ENCODE data around the gene APBB2. TPM values are rescaled to one million over a fixed set of nuclear protein-coding genes. Genes with fewer than 3 reads are reported as not detected.
A peak's percentile ranks its signal among the peaks of the same experiment; 100 is the strongest.

Gene APBB2
- total RNA-seq, 1 donor from 2014 or later: 23.5 TPM

GRCh38 chr4:41144040-41144379, 70.3 kb downstream of the APBB2 start:
- intact Hi-C loops (cut with micrococcal nuclease): no loop called here
- Histone ChIP-seq H3K9me3 (replicated peaks) (no peaks in the 10 kb centered on the region), H3K27ac (replicated peaks) (peak overlapping the region; percentile 88), H3K27me3 (ENCODE audit: low read depth) (no peaks in the 10 kb centered on the region), H3K4me1 (peaks cover 76% of the 10 kb centered on the region), H3K36me3 (peaks cover 4% of the 10 kb centered on the region), H3K4me3 (peak overlapping the region; percentile 10)
- no peak for DNase-seq
- no peak for TF ChIP-seq CTCF (IDR thresholded peaks at IDR 0.05; ENCODE audit: borderline replicate concordance)

GRCh38 chr4:41143311-41144039, 70.9 kb downstream of the APBB2 start:
- DNase-seq: no peak
- intact Hi-C loops (cut with micrococcal nuclease): no loop called here
- H3K27ac ChIP-seq (replicated peaks): peak overlapping the region; percentile 88
- no peak for TF ChIP-seq CTCF (IDR thresholded peaks at IDR 0.05; ENCODE audit: borderline replicate concordance)
- peaks cover 71% of the 10 kb centered on the region for H3K4me1 ChIP-seq
- H3K4me3 ChIP-seq: peak overlapping the region; percentile 10
- no peaks in the 10 kb centered on the region for H3K27me3 ChIP-seq (ENCODE audit: low read depth)
- no peaks in the 10 kb centered on the region for H3K9me3 ChIP-seq (replicated peaks)
- peaks cover 4% of the 10 kb centered on the region for H3K36me3 ChIP-seq

- intact Hi-C loops (cut with micrococcal nuclease): no loop called here
- Histone ChIP-seq H3K4me3 (peak overlapping the region; percentile 10), H3K27me3 (ENCODE audit: low read depth) (no peaks in the 10 kb centered on the region), H3K36me3 (peaks cover 4% of the 10 kb centered on the region), H3K9me3 (replicated peaks) (no peaks in the 10 kb centered on the region), H3K27ac (replicated peaks) (peak overlapping the region; percentile 88), H3K4me1 (peaks cover 67% of the 10 kb centered on the region)
- TF ChIP-seq CTCF (IDR thresholded peaks at IDR 0.05; ENCODE audit: borderline replicate concordance): no peak
- DNase-seq: peak; percentile 39
Observed at GRCh38 chr4:41142376-41143310, 71.7 kb downstream of the APBB2 start.

- no peak for TF ChIP-seq CTCF (IDR thresholded peaks at IDR 0.05; ENCODE audit: borderline replicate concordance)
- Histone ChIP-seq H3K4me3 (no peak overlapping the region), H3K9me3 (replicated peaks) (no peaks in the 10 kb centered on the region), H3K27me3 (ENCODE audit: low read depth) (no peaks in the 10 kb centered on the region), H3K4me1 (peaks cover 60% of the 10 kb centered on the region), H3K27ac (replicated peaks) (peak overlapping the region; percentile 88), H3K36me3 (peaks cover 4% of the 10 kb centered on the region)
- no peak for DNase-seq
- intact Hi-C loops (cut with micrococcal nuclease): no loop called here
Observed at GRCh38 chr4:41141900-41142299, 72.4 kb downstream of the APBB2 start.

GRCh38 chr4:41140410-41140809, 73.9 kb downstream of the APBB2 start:
- intact Hi-C loops (cut with micrococcal nuclease): no loop called here
- DNase-seq: no peak
- H3K27me3 ChIP-seq (ENCODE audit: low read depth): no peaks in the 10 kb centered on the region
- no peaks in the 10 kb centered on the region for H3K9me3 ChIP-seq (replicated peaks)
- H3K36me3 ChIP-seq: peaks cover 4% of the 10 kb centered on the region
- peaks cover 58% of the 10 kb centered on the region for H3K4me1 ChIP-seq
- peak overlapping the region; percentile 37 for H3K27ac ChIP-seq (replicated peaks)
- TF ChIP-seq CTCF (IDR thresholded peaks at IDR 0.05; ENCODE audit: borderline replicate concordance): no peak
- no peak overlapping the region for H3K4me3 ChIP-seq

Measured in left ventricle myocardium inferior (tissue), 1 donor.